Peyer's patch (tissue), 4 donors: ENCODE measurements around the gene SSB. TPM values are rescaled to one million over a fixed set of nuclear protein-coding genes. Genes with fewer than 3 reads are reported as not detected.

ENCODE experiments used
- DNase-seq, 3 donors: peaks; one replicate each; pipeline ENCODE4 v3.0.0-alpha.2; 2017 to 2019
- H3K27ac ChIP-seq, 4 donors: fragments of 200-600 bp; sonication (generic); one replicate each; pipeline ENCODE4 v1.5.1; 2016 to 2019
- H3K27me3 ChIP-seq, 2 donors: fragments of 200-600 bp; sonication (generic); one replicate each; pipeline ENCODE4 v1.5.1; 2019
- H3K36me3 ChIP-seq, 3 donors: fragments of 200-600 bp; sonication (generic); one replicate each; pipeline ENCODE4 v1.5.1; 2016 to 2019
- H3K4me1 ChIP-seq, 4 donors: fragments of 200-600 bp; sonication (generic); one replicate each; pipeline ENCODE4 v1.5.1; 2016 to 2019
- H3K4me3 ChIP-seq, 4 donors: fragments of 200-600 bp; sonication (generic); 1 replicate in 3 of 4; 2 replicates in 1 of 4; pipeline ENCODE4 v1.5.1; 2016 to 2019; ENCODE audit warnings: mild to moderate bottlenecking in 1 of 4
- H3K9me3 ChIP-seq, 4 donors: fragments of 200-600 bp; sonication (generic); one replicate each; pipeline ENCODE4 v1.5.1; 2016 to 2019; ENCODE audit warnings: mild to moderate bottlenecking in 1 of 4
- POLR2A ChIP-seq, 2 donors: fragments of 450-650 bp; IDR thresholded peaks; one replicate each; pipeline ENCODE4 v1.5.1; 2017; ENCODE audit warnings: antibody characterized with exemption in 2 of 2, mild to moderate bottlenecking in 2 of 2, moderate library complexity in 2 of 2
- total RNA-seq, 4 donors: library from RNA; depleted of rRNA; stranded (reverse); fragments of >200 nt; gene quantifications; one replicate each; pipeline ENCODE4 v1.1.0, GENCODE V29; 2016
- TF ChIP-seq, protein P1 (sequence below), 6 experiments: fragments of 450-650 bp in 4 of 6; fragments of 200-600 bp in 2 of 6; sonication (generic) in 1 of 6; IDR thresholded peaks; one replicate each; pipeline ENCODE4 v1.5.1; 2017 to 2019; ENCODE audit warnings: antibody characterized with exemption in 6 of 6, mild to moderate bottlenecking in 3 of 6, moderate library complexity in 1 of 6

SSB gene
- total RNA-seq, 4 donors from 2014 or later, result 26.3 to 81.7 (median 33.3) TPM

DNA sequence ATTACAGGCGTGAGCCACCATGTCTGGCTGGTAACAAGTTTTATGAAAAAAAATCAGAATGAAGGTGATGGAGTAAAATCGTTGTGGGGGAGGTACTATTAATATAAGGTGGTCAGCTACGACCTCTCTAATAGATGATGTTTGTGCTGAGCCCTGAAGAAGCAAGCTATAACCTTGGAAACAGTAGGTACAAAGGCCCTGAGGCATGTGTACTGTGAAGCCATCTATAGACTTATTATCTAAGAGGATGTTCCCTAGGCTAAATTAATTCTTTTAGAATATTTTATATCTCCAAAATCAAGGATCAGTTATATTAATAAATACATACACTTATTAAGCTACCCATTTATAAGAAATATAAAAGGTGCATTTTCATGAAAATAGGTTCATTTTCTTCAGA is 23.3 kb upstream of the SSB start:
- no peak overlapping the region for H3K27ac ChIP-seq
- H3K36me3 ChIP-seq, result no peaks in the 10 kb centered on the region
- no peaks in the 10 kb centered on the region for H3K9me3 ChIP-seq
- DNase-seq, result no peak
- H3K4me3 ChIP-seq, result no peak overlapping the region
- TF ChIP-seq POLR2A (IDR thresholded peaks at IDR 0.05), result no peak
- H3K27me3 ChIP-seq, result no peaks in the 10 kb centered on the region
- H3K4me1 ChIP-seq, result no peaks in the 10 kb centered on the region

DNA sequence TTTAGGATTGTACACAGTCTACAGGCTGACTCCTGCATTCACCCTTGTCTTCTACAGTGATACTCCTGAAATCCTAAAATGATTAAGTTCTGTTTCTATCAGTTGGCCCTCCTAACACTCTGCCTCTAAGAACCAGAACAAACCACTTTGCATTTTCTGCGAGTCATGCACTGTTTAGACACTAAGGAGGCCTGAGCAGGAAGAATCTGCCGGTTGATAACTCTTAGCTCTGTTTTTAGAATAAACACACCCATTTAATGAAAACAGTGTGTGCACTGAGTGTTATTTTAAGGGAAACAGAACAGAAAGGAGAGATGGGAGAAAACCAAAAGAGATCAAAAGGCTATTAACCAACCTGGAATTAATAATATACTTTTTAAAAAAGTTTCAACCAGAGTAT is 22.9 kb upstream of the SSB start:
- Histone ChIP-seq H3K27ac (no peak overlapping the region), H3K4me3 (no peak overlapping the region), H3K4me1 (no peaks in the 10 kb centered on the region), H3K27me3 (no peaks in the 10 kb centered on the region), H3K9me3 (no peaks in the 10 kb centered on the region), H3K36me3 (no peaks in the 10 kb centered on the region)
- TF ChIP-seq POLR2A (IDR thresholded peaks at IDR 0.05), result no peak
- TF ChIP-seq, protein P1, sequence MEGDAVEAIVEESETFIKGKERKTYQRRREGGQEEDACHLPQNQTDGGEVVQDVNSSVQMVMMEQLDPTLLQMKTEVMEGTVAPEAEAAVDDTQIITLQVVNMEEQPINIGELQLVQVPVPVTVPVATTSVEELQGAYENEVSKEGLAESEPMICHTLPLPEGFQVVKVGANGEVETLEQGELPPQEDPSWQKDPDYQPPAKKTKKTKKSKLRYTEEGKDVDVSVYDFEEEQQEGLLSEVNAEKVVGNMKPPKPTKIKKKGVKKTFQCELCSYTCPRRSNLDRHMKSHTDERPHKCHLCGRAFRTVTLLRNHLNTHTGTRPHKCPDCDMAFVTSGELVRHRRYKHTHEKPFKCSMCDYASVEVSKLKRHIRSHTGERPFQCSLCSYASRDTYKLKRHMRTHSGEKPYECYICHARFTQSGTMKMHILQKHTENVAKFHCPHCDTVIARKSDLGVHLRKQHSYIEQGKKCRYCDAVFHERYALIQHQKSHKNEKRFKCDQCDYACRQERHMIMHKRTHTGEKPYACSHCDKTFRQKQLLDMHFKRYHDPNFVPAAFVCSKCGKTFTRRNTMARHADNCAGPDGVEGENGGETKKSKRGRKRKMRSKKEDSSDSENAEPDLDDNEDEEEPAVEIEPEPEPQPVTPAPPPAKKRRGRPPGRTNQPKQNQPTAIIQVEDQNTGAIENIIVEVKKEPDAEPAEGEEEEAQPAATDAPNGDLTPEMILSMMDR (IDR thresholded peaks at IDR 0.05), result no peak
- DNase-seq, result no peak

DNA sequence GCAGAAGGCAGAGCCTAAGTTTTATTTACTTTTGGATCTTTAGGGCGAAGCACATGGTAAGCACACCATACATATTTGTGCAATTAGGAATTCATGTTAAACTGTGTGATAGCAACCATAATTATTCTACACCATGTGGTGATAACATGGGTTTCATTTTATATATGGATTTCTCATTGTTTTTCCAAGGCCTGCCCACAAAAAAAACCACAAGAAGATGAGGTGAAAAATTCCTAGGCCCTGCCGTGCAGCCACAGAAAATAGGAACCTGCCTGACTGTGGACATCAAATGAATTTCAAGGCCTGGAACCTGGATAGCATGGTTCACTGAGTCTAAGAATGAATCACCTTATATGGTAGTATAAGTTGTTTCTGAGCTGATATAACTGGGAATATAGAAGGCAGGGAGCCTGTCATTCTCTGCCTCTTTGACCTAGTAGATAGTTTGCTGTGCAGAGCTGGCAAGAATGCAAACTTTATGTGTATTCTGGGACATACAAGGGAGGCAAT is 22.4 kb upstream of the SSB start:
- Histone ChIP-seq H3K27ac (no peak overlapping the region), H3K9me3 (no peaks in the 10 kb centered on the region), H3K4me3 (no peak overlapping the region), H3K36me3 (no peaks in the 10 kb centered on the region), H3K27me3 (no peaks in the 10 kb centered on the region), H3K4me1 (no peaks in the 10 kb centered on the region)
- no peak for DNase-seq
- TF ChIP-seq POLR2A (IDR thresholded peaks at IDR 0.05), result no peak
- TF ChIP-seq, protein P1 (IDR thresholded peaks at IDR 0.05), result no peak

DNA sequence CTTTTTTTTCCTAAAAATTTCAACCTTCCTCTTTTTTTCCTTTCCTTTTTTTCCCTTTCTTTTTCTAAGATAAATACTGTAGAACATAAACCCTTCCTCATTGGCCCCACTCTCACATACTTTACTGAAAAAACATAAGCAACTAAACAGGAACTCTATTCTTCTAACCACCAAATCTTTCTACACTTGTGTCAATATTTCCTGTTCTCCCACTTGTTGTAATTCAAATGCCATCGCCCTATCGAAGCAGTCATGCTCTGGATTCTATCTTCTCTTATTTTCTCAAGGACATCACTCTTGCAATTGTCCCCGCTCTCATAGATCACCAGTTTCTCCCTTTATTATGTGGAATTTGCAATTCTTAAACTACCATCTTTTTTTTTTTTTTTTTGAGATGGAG is 20.2 kb upstream of the SSB start:
- no peak overlapping the region for H3K4me3 ChIP-seq
- no peak overlapping the region for H3K27ac ChIP-seq

DNA sequence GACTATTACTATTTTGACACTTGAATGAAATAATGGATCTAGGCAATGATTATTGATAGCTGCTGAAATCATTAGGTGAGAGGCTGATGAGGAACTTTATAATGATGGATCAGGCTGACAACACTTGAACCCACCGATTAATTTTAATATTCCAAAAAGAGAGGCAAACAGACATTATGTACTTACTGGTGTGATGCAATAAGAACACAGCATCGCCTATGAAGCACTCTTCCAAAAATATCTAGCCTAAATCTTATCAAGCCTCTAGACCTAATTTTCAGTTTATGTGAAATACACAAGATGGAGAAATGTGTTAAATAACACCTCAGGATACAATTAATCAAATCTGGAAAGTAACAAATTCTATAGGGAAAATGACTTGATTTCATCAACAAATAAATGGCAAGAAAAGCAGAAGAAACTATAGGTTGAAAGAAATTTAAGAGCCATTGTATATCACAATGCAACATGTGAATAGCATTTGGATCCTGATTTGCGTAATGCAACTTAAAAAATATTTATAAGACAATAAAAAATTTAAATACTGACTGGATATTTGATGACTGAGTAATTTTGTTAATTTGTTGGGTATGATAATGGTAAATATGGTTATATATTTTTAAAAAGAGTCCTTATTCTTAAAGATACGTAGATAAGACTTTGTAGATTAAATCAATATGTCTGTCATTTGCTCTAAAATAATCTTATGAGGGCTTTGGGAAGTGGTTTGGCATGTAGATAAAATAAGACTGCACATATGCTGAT is 17.2 kb upstream of the SSB start:
- no peak for DNase-seq
- no peak overlapping the region for H3K27ac ChIP-seq
- H3K27me3 ChIP-seq, result no peaks in the 10 kb centered on the region
- H3K4me3 ChIP-seq, result no peak overlapping the region
- no peaks in the 10 kb centered on the region for H3K9me3 ChIP-seq
- H3K4me1 ChIP-seq, result no peaks in the 10 kb centered on the region
- no peak for TF ChIP-seq POLR2A (IDR thresholded peaks at IDR 0.05)
- TF ChIP-seq, protein P1 (IDR thresholded peaks at IDR 0.05), result no peak
- no peaks in the 10 kb centered on the region for H3K36me3 ChIP-seq

More for the DNA sequence above, 20.2 kb upstream of the SSB start:
- H3K36me3 ChIP-seq, result no peaks in the 10 kb centered on the region
- H3K9me3 ChIP-seq, result no peaks in the 10 kb centered on the region
- H3K4me1 ChIP-seq, result no peaks in the 10 kb centered on the region
- no peak for DNase-seq
- TF ChIP-seq, protein P1 (IDR thresholded peaks at IDR 0.05), result no peak
- TF ChIP-seq POLR2A (IDR thresholded peaks at IDR 0.05), result no peak
- no peaks in the 10 kb centered on the region for H3K27me3 ChIP-seq

DNA sequence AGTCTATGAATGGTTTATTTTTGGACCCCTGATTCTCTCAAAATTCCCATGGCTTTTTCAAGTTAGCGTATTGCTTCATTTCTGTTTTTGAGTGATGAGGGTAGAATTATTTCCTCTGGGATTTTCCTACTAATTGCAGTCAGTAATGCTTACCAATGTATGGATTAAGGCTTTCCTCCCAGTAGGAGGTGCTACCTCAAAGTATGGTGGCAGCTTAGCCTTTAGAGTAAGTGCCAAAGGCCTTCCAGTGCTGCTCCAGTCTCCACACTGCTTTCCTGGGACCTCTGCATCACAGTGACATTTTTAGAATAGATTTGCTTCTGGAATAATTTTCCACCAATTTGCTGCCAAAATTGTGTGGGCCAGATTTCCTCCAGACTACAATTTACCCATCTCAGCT is 16.2 kb upstream of the SSB start:
- Histone ChIP-seq H3K4me3 (no peak overlapping the region), H3K27me3 (no peaks in the 10 kb centered on the region), H3K36me3 (no peaks in the 10 kb centered on the region), H3K9me3 (no peaks in the 10 kb centered on the region), H3K4me1 (no peaks in the 10 kb centered on the region), H3K27ac (no peak overlapping the region)
- DNase-seq, result no peak
- no peak for TF ChIP-seq POLR2A (IDR thresholded peaks at IDR 0.05)
- TF ChIP-seq, protein P1 (IDR thresholded peaks at IDR 0.05), result no peak
